T-helper 17 cell (primary cell): ENCODE measurements around the gene ZFPM1. TPM values are rescaled to one million over a fixed set of nuclear protein-coding genes. Genes with fewer than 3 reads are reported as not detected.

Experiments used
- ATAC-seq: fragments of 150-1000 bp; cut with Tn5 transposase; 2 replicates; pipeline ENCODE4 v1.10.0; 2021; ENCODE audit warnings: mild to moderate bottlenecking, moderate library complexity
- DNase-seq, 3 donors: peaks; one replicate each; pipeline versions ENCODE4 v3.0.0 to v3.0.0-alpha.2; 2020 to 2021
- H3K9me3 ChIP-seq: one replicate; pipeline ENCODE4 v1.7.0; 2013; ENCODE audit warnings: low read length, mild to moderate bottlenecking; ENCODE audit not compliant: control insufficient read depth, poor library complexity, severe bottlenecking
- H3K27ac Mint-ChIP-seq: one replicate; pipeline ENCODE4 v1.8.0; 2022; ENCODE audit warnings: mild to moderate bottlenecking, moderate library complexity, mixed read lengths
- H3K27me3 Mint-ChIP-seq: one replicate; pipeline ENCODE4 v1.8.0; 2022; ENCODE audit warnings: mixed read lengths
- H3K36me3 Mint-ChIP-seq: one replicate; pipeline ENCODE4 v1.8.0; 2022; ENCODE audit warnings: low read depth, mixed read lengths
- H3K4me1 Mint-ChIP-seq: one replicate; pipeline ENCODE4 v1.8.0; 2022; ENCODE audit warnings: mild to moderate bottlenecking, mixed read lengths
- H3K4me3 Mint-ChIP-seq: one replicate; pipeline ENCODE4 v1.8.0; 2022; ENCODE audit warnings: mild to moderate bottlenecking, moderate library complexity, mixed read lengths
- total RNA-seq, 4 donors: library from RNA in 2 of 4; stranded (reverse) in 2 of 4; gene quantifications; one replicate each; pipeline ENCODE4 v1.2.3 and lab custom pipeline; 2022 to 2026

The ZFPM1 gene
- total RNA-seq, 2 donors from 2014 or later, result 24.6 to 29.4 TPM

- no peak overlapping the region for H3K4me3 Mint-ChIP-seq
- peaks cover 3% of the 10 kb centered on the region for H3K4me1 Mint-ChIP-seq
These were observed 101.7 kb downstream of the ZFPM1 start for GRCh38 chr16:88554711-88555264.

GRCh38 chr16:88556294-88556988 is 103.4 kb downstream of the ZFPM1 start:
- Mint-ChIP-seq H3K4me1 (no peaks in the 10 kb centered on the region), H3K4me3 (no peak overlapping the region), H3K27me3 (peaks cover 7% of the 10 kb centered on the region), H3K27ac (no peak overlapping the region), H3K36me3 (no peaks in the 10 kb centered on the region)
- ATAC-seq (no peak), DNase-seq (no peak)
- no peaks in the 10 kb centered on the region for H3K9me3 ChIP-seq

More at GRCh38 chr16:88554711-88555264, 101.7 kb downstream of the ZFPM1 start:
- ATAC-seq (no peak), DNase-seq (no peak)
- H3K9me3 ChIP-seq, result no peaks in the 10 kb centered on the region
- peaks cover 2% of the 10 kb centered on the region for H3K27me3 Mint-ChIP-seq
- H3K36me3 Mint-ChIP-seq, result no peaks in the 10 kb centered on the region
- no peak overlapping the region for H3K27ac Mint-ChIP-seq

- Mint-ChIP-seq H3K4me1 (peaks cover 3% of the 10 kb centered on the region), H3K4me3 (no peak overlapping the region), H3K27ac (no peak overlapping the region), H3K27me3 (peaks cover 7% of the 10 kb centered on the region), H3K36me3 (no peaks in the 10 kb centered on the region)
- ATAC-seq, result no peak
- no peaks in the 10 kb centered on the region for H3K9me3 ChIP-seq
- DNase-seq, result no peak
These were observed 105.7 kb downstream of the ZFPM1 start for GRCh38 chr16:88558457-88559442.

- H3K36me3 Mint-ChIP-seq, result no peaks in the 10 kb centered on the region
- DNase-seq (no peak), ATAC-seq (no peak)
- H3K4me1 Mint-ChIP-seq, result peaks cover 3% of the 10 kb centered on the region
- no peaks in the 10 kb centered on the region for H3K9me3 ChIP-seq
- no peak overlapping the region for H3K27ac Mint-ChIP-seq
- H3K4me3 Mint-ChIP-seq, result no peak overlapping the region
- peaks cover 7% of the 10 kb centered on the region for H3K27me3 Mint-ChIP-seq
These were observed 107.8 kb downstream of the ZFPM1 start for GRCh38 chr16:88560714-88561484.

- ATAC-seq (peak; percentile 86), DNase-seq (peak; percentile 28 to 43 (median 34))
- Mint-ChIP-seq H3K36me3 (no peaks in the 10 kb centered on the region), H3K4me1 (peaks cover 3% of the 10 kb centered on the region), H3K27ac (no peak overlapping the region), H3K27me3 (peaks cover 7% of the 10 kb centered on the region), H3K4me3 (no peak overlapping the region)
- no peaks in the 10 kb centered on the region for H3K9me3 ChIP-seq
These were observed 108.6 kb downstream of the ZFPM1 start for GRCh38 chr16:88561485-88562359.

- DNase-seq (no peak), ATAC-seq (no peak)
- no peaks in the 10 kb centered on the region for H3K27me3 Mint-ChIP-seq
- no peaks in the 10 kb centered on the region for H3K9me3 ChIP-seq
- no peak overlapping the region for H3K4me3 Mint-ChIP-seq
- peak overlapping the region; percentile 74 for H3K27ac Mint-ChIP-seq
- no peaks in the 10 kb centered on the region for H3K36me3 Mint-ChIP-seq
- H3K4me1 Mint-ChIP-seq, result peaks cover 9% of the 10 kb centered on the region
These were observed 113.1 kb downstream of the ZFPM1 start for GRCh38 chr16:88566158-88566557.

DNA sequence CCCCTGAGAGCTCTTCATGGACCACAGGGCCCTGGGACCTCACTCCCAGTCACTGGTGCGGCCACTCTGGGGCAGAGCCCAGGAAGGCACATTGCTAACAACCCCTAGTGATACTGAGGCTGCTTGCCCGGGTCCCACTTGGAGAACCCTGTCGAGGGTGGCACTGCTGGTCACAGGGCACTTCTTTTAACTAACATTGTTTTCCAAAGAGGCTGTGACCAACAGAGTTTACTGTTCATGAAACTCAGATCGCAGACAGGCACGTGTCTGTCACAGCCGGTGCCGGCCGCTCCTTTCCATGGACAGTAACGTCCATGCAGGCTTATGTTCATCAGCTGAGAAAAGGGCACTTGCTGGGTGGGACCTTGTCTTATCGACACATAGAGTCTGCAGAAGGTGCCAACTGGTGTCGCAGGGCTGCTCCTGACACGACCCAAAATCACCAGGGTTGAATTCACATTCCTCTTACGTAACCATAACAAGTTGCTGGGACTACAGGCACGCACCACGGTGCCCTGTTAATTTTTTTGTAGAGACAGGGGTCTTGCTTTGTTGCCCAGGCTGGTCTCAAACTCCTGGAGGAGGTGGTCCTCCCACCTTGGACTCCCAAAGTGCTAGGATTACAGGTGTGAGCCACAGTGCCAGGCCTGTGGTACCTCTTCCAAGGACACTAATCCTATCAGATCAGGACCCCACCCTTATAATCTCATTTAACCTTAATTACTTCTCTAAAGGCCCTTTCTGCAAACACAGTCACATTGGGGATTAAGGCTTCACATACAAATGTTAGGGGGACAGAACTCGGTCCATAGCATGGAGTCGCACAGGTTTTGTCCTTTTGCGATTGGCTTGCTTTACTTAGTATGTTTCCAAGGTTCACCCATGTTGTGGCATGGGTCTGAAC is 115.9 kb downstream of the ZFPM1 start:
- no peak for ATAC-seq
- Mint-ChIP-seq H3K36me3 (no peaks in the 10 kb centered on the region), H3K27me3 (no peaks in the 10 kb centered on the region), H3K4me3 (peak overlapping the region; percentile 91), H3K4me1 (peaks cover 8% of the 10 kb centered on the region), H3K27ac (peak overlapping the region; percentile 87)
- DNase-seq, result no peak
- H3K9me3 ChIP-seq, result no peaks in the 10 kb centered on the region

DNA sequence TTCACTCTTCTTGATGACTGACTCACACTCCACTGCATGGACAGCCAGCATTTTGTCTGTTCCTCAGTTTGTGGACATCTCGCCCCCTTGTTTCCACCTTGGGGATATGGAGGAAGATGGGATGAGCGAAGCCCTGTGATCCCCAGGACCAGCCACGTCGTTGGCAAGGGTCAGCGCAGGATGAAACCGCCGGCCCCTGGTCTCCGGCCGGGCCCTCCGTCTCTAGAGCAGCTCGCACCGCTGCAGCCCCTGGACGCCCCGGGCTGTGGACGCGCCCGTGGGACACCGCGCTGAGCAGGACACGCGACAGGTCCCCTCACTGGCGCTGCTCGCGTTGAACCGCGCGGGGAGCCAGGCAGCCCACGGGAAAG is 116.5 kb downstream of the ZFPM1 start:
- H3K4me3 Mint-ChIP-seq, result peak overlapping the region; percentile 91
- no peaks in the 10 kb centered on the region for H3K9me3 ChIP-seq
- DNase-seq, result peak in 1 of 3 donors; percentile 18
- no peaks in the 10 kb centered on the region for H3K27me3 Mint-ChIP-seq
- H3K36me3 Mint-ChIP-seq, result no peaks in the 10 kb centered on the region
- H3K4me1 Mint-ChIP-seq, result peaks cover 8% of the 10 kb centered on the region
- peak overlapping the region; percentile 87 for H3K27ac Mint-ChIP-seq
- ATAC-seq, result peak; percentile 27

GRCh38 chr16:88569985-88570690 is 117.1 kb downstream of the ZFPM1 start, which contains the start of gene ZC3H18:
Gene ZC3H18 (plus strand): TSS chr16:88570403. CDS start chr16:88577124, 6,721 bp downstream.
- Mint-ChIP-seq H3K36me3 (no peaks in the 10 kb centered on the region), H3K27ac (peak within 1 kb of the TSS; percentile 87), H3K4me3 (peak within 1 kb of the TSS; percentile 91), H3K27me3 (no peaks in the 10 kb centered on the region), H3K4me1 (peaks cover 8% of the 10 kb centered on the region)
- DNase-seq (peak; percentile 97 to 99 (median 99)), ATAC-seq (peak; percentile 92)
- no peaks in the 10 kb centered on the region for H3K9me3 ChIP-seq

DNA sequence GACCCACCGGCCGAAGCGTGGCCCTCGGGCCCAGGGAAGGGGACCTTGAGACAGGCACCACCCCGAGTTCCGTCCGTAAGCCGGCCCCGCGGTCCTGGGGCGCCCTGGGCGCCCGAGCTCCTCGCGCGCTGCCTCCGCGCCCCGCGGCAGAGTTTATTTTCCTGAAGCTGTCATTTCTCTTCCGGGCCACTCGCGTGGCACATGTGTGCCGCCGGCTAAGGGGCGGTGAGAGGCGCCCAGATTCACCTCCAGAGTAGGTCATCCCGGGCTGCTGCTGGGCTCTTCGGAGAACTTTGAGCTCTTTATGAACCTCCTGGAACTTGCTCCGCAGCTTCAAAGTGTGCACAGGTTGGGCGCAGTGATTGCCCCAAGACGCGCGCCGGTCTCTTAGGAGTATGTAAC is 117.6 kb downstream of the ZFPM1 start:
- Mint-ChIP-seq H3K27me3 (no peaks in the 10 kb centered on the region), H3K36me3 (no peaks in the 10 kb centered on the region), H3K27ac (peak overlapping the region; percentile 87), H3K4me3 (peak overlapping the region; percentile 87), H3K4me1 (peaks cover 8% of the 10 kb centered on the region)
- no peaks in the 10 kb centered on the region for H3K9me3 ChIP-seq
- ATAC-seq, result peak; percentile 64
- peak; percentile 23 to 30 (median 25) for DNase-seq

- Mint-ChIP-seq H3K36me3 (peaks cover 3% of the 10 kb centered on the region), H3K4me1 (peaks cover 23% of the 10 kb centered on the region), H3K27ac (peak overlapping the region; percentile 41), H3K4me3 (no peak overlapping the region), H3K27me3 (no peaks in the 10 kb centered on the region)
- no peak for ATAC-seq
- no peak for DNase-seq
- no peaks in the 10 kb centered on the region for H3K9me3 ChIP-seq
These were observed 122.2 kb downstream of the ZFPM1 start for GRCh38 chr16:88575251-88575650.
